Suprapubic skin (tissue), 4 donors: ENCODE measurements around the gene NMNAT2.

Source experiments
- CTCF ChIP-seq, 2 donors: fragments of 200-600 bp in 1 of 2; fragments of 450-650 bp in 1 of 2; sonication (generic) in 1 of 2; IDR thresholded peaks; one replicate each; pipeline ENCODE4 v1.5.1; 2016 to 2019; ENCODE audit warnings: antibody characterized with exemption in 2 of 2, mild to moderate bottlenecking in 1 of 2, moderate library complexity in 1 of 2
- EP300 ChIP-seq: sonication (generic); formaldehyde crosslinking; IDR thresholded peaks from one replicate; pipeline ENCODE4 v1.6.1; 2017; ENCODE audit warnings: antibody characterized with exemption
- POLR2A ChIP-seq, 2 donors: fragments of 450-650 bp; IDR thresholded peaks; one replicate each; pipeline ENCODE4 v1.6.1; 2017; ENCODE audit warnings: antibody characterized with exemption in 2 of 2, mild to moderate bottlenecking in 2 of 2, moderate library complexity in 2 of 2
- POLR2AphosphoS5 ChIP-seq, 3 donors: sonication (generic); formaldehyde crosslinking; IDR thresholded peaks; one replicate each; pipeline ENCODE4 v1.6.1; 2017; ENCODE audit warnings: antibody characterized with exemption in 3 of 3

- TF ChIP-seq CTCF (IDR thresholded peaks at IDR 0.05), result no peak
- no peak for TF ChIP-seq EP300
- no peak for TF ChIP-seq POLR2AphosphoS5 (IDR thresholded peaks at IDR 0.05)
- TF ChIP-seq POLR2A (IDR thresholded peaks at IDR 0.05), result no peak
Measured at GRCh38 chr1:183282101-183282855, 135.9 kb downstream of the NMNAT2 start.
